HG02870 (cell line): ENCODE measurements around the gene ZNF597.
"Not testable (repeated sequence)": the region's sequence is repeated elsewhere in the genome, so short reads cannot be mapped to it uniquely, and the experiment has no call there.

Experiments used
- ATAC-seq: cut with Tn5 transposase; IDR thresholded peaks from one replicate; pipeline ENCODE4 v1.9.1; 2021; ENCODE audit warnings: mild to moderate bottlenecking, moderate library complexity; ENCODE audit not compliant: unreplicated experiment

The ZNF597 gene

GRCh38 chr16:3476409-3476808, 33.1 kb upstream of the ZNF597 start:
- ATAC-seq = no peak

- no peak for ATAC-seq
Measured at GRCh38 chr16:3475604-3476375, 32.5 kb upstream of the ZNF597 start.

DNA sequence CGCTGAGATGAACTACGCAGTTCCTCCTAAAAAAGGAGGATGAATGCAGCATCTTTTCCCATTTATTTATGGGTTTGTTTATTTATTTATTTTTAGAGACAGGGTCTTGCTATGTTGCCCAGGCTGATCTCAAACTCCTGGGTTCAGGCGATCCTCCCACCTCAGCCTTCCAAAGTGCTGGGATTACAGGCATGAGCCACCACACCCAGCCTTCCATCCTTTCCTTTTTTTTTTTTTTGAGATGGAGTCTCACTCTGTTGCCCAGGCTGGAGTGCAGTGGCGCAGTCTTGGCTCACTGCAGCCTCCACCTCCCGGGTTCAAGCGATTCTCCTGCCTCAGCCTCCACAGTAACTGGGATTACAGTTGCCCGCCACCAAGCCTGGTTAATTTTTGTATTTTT, 31.6 kb upstream of the ZNF597 start:
- ATAC-seq = not testable (repeated sequence)

DNA sequence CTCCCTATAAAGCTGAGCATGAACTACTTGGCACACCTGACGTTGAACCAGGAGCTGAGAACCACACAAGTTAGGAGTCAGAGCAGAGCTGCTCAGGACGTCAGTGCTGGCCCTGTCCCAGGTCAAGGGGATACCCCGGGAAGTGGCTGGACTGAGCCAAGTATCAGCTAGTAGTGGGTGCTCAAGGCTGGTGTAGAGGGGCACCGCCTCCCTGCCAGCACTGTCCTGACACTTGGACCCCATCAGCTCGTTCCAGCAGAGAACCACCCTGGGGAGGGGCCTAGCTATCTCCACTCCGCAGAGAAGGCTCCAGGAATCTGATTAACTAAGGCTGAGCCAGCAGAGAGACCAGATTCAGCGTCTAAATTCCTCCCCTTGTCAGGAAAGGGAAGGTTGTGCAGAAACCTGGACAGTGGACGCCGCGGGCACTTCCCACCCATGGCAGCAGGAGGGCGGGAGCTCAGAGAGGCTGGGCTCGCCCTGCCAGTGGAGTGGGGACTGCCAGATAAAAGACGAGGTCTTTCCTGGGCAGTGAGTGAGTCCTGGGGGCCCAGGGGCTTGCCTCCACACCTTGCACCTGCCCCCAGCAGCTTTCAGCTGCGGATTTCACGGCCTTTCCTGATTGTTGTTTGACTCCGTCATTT, 31.0 kb upstream of the ZNF597 start:
- ATAC-seq = no peak

DNA sequence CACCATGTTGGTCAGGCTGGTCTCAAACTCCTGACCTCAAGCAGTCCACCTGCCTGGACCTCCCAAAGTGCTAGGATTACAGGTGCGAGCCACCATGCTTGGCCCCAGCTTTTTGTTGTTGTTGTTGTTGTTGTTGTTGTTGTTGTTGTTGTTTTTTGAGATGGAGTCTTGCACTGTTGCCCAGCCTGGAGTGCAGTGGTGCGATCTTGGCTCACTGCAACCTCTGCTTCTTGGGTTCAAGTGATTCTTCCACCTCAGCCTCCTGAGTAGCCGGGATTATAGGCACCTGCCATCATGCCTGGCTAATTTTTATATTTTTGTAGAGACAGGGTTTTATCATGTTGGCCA, 30.3 kb upstream of the ZNF597 start:
- ATAC-seq = not testable (repeated sequence)

GRCh38 chr16:3472878-3473595, 29.7 kb upstream of the ZNF597 start:
- no peak for ATAC-seq

GRCh38 chr16:3471518-3472176, 28.3 kb upstream of the ZNF597 start:
- ATAC-seq = no peak

- no peak for ATAC-seq
Measured at GRCh38 chr16:3470723-3471122, 27.4 kb upstream of the ZNF597 start.

- ATAC-seq = no peak
Measured at GRCh38 chr16:3469736-3470135, 26.4 kb upstream of the ZNF597 start.

GRCh38 chr16:3468501-3468900, 25.2 kb upstream of the ZNF597 start:
- ATAC-seq = no peak

GRCh38 chr16:3467921-3468320, 24.6 kb upstream of the ZNF597 start:
- no peak for ATAC-seq

- ATAC-seq = no peak
Measured at GRCh38 chr16:3467182-3467581, 23.9 kb upstream of the ZNF597 start.

DNA sequence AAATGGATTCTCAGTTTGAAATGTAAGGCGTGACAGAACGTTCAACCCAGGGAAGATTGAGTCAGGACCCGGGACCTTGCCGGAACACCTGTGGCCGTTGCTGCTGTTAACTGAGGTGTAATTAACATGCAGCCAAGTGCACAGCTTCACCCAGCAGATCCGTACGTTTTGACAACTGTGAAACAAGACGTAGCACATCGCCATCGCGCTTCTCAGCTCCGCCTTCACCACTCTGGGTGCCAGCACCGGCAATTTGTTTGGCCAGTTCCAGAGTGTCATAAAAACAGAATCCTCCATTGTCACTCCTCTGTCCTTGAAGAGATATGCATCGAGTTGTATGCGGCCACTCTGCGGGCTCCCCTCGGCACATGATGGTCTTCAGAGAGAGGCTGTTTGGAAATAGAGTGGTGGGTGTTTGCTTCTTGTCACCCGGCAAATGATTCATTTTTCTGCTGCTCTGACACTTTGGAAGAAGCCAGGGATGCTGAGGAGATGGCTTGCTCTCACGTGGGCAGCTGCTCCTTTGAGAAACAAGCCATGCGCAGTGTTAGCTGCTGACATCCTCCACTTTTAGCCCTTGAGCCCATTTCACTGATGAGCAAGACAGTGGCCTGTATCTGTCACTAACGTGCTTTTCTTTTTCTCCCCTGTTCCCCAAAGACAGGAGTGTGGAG, 22.7 kb upstream of the ZNF597 start:
- no peak for ATAC-seq

- no peak for ATAC-seq
Measured at GRCh38 chr16:3465301-3465700, 22.0 kb upstream of the ZNF597 start.

- ATAC-seq = no peak
Measured at GRCh38 chr16:3461151-3461550, 17.8 kb upstream of the ZNF597 start.

DNA sequence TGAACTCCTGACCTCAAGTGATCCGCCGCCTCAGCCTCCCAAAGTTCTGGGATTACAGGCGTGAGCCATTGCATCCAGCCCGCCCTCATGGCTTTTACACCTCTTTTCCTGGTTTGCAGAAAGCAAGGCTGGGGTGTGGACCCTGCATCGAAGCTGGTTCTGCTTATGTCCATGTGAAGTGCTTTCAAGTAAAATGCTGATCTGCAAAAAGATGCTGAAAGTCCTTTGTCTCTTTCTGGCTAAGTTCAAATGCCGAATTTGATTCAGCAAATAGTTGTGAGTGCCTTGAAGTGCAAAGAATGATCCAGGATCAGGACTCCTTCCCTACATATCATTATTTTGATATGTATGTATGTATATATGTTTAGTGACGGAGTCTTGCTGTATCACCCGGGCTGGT, 17.3 kb upstream of the ZNF597 start:
- no peak for ATAC-seq

- ATAC-seq = no peak
Measured at GRCh38 chr16:3460121-3460520, 16.8 kb upstream of the ZNF597 start.

- no peak for ATAC-seq
Measured at GRCh38 chr16:3459401-3460090, 16.2 kb upstream of the ZNF597 start.

DNA sequence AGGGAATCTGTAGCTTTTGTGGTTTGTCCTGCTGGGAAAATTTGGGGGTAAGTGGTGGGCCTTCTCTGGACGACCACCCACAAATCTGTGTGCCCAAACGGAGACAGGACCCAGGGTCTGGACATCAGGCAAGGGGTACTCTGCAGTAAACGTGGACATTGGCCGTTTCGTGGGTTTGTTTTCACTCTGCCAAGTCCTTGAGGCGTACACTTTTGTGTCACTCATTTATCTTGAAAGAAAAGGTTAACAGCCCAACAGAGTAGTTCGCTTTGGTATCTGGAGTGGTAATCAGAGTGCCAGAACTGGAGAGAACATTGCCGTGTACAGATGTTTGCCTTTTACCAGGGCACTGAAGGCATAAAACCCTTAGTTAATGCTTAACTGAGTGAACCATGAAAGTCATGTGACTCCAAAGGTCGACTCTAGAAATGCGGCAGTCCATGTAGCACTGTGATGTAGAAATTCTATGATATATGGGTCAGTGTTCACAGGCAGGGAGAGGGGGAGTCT, 15.6 kb upstream of the ZNF597 start:
- ATAC-seq = no peak

DNA sequence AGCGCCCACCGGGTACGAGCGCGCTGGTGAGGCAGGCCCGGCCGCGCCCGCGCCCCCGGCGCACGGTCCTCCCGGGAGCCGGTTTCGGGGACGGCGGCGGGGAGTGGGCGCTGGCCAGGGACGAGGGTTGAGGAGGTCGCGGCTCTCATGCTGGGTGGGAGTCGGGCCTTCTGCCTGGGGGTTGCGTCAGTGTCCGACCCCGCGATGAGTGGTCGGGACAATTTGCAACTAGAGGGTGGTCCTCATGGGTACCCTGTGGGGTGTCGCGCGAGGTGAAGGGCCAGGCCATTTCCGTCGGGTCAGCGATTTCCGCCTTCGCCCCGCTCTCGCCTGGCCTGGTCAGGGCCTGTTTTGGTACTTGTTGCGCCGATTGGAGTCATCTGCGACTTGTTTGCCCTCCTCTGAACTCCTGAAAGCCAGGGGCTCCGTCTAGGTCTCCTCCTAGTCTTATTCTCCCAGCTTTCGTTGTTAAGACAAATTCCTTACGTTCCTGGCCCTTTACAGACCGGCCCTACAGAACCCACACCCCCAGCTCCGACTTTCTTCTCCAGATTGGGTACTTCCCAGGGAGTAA, 15.1 kb upstream of the ZNF597 start:
- peak; percentile 7 for ATAC-seq
